Neural cell (in vitro differentiated cells): ENCODE measurements around the gene PSME3IP1. TPM values are rescaled to one million over a fixed set of nuclear protein-coding genes. Genes with fewer than 3 reads are reported as not detected.

Experiments used
- H2AFZ ChIP-seq: fragments of 200-600, 300-800 bp; sonication (generic), shearing (Covaris generic); 2 replicates; pipeline ENCODE4 v1.6.0; 2014; ENCODE audit warnings: low read depth, mild to moderate bottlenecking, antibody characterized with exemption, low read length, moderate library complexity
- H3F3A ChIP-seq: fragments of 200-600 bp; shearing (Covaris generic); 2 replicates; pipeline ENCODE4 v1.6.1; 2016; ENCODE audit warnings: mild to moderate bottlenecking, moderate library complexity, mixed read lengths, antibody characterized with exemption, low read length; ENCODE audit not compliant: insufficient read depth, poor library complexity, severe bottlenecking
- H3K27ac ChIP-seq: fragments of 200-600, 300-800 bp; sonication (generic), shearing (Covaris generic); 2 replicates; pipeline ENCODE4 v1.5.1; 2014; ENCODE audit warnings: mild to moderate bottlenecking, low read length, moderate library complexity
- H3K27me3 ChIP-seq: fragments of 300-800, 200-600 bp; sonication (generic), shearing (Covaris generic); 2 replicates; pipeline ENCODE4 v1.6.0; 2014; ENCODE audit warnings: mild to moderate bottlenecking, low read depth, low read length, moderate library complexity; ENCODE audit not compliant: insufficient read depth
- H3K36me3 ChIP-seq: fragments of 300-800, 200-600 bp; sonication (generic), shearing (Covaris generic); 2 replicates; pipeline ENCODE4 v1.5.1; 2014; ENCODE audit warnings: mild to moderate bottlenecking, antibody characterized with exemption, low read length, moderate library complexity; ENCODE audit not compliant: insufficient read depth
- H3K4me2 ChIP-seq: fragments of 300-800, 200-600 bp; sonication (generic), shearing (Covaris generic); 2 replicates; pipeline ENCODE4 v1.6.0; 2014; ENCODE audit warnings: mild to moderate bottlenecking, low read length
- H3K4me3 ChIP-seq: fragments of 300-800, 200-600 bp; sonication (generic), shearing (Covaris generic); 2 replicates; pipeline ENCODE4 v1.5.1; 2014; ENCODE audit warnings: mild to moderate bottlenecking, low read length, moderate library complexity
- H3K79me2 ChIP-seq: fragments of 200-600 bp; shearing (Covaris generic); replicated peaks from 2 replicates; pipeline ENCODE4 v1.6.0; 2014; ENCODE audit warnings: mild to moderate bottlenecking, low read length, moderate library complexity; ENCODE audit not compliant: insufficient read depth
- H3K9ac ChIP-seq: fragments of 300-800, 200-600 bp; sonication (generic), shearing (Covaris generic); 2 replicates; pipeline ENCODE4 v1.6.1; 2016; ENCODE audit warnings: mild to moderate bottlenecking, low read length, mixed read lengths
- H3K9me2 ChIP-seq: fragments of 200-600 bp; shearing (Covaris generic); 2 replicates; pipeline ENCODE4 v1.6.1; 2016; ENCODE audit warnings: mild to moderate bottlenecking, low read length, mixed read lengths; ENCODE audit not compliant: insufficient read depth
- H3K9me3 ChIP-seq: fragments of 200-600, 300-800 bp; sonication (generic), shearing (Covaris generic); 2 replicates; pipeline ENCODE4 v1.6.1; 2016; ENCODE audit warnings: mild to moderate bottlenecking, mixed run types, low read length, moderate library complexity, mixed read lengths
- H4K20me1 ChIP-seq: fragments of 200-600 bp; shearing (Covaris generic); 2 replicates; pipeline ENCODE4 v1.6.1; 2016; ENCODE audit warnings: mild to moderate bottlenecking, mixed run types; ENCODE audit not compliant: insufficient read depth
- EP300 ChIP-seq: fragments of 450-650 bp; conservative IDR thresholded peaks from 2 replicates; pipeline ENCODE4 v1.6.1; 2014; ENCODE audit warnings: antibody characterized with exemption, mild to moderate bottlenecking, moderate library complexity; ENCODE audit not compliant: poor library complexity, severe bottlenecking
- EZH2 ChIP-seq: fragments of 200-600, 300-800 bp; shearing (Covaris generic), sonication (generic); IDR thresholded peaks from 2 replicates; pipeline ENCODE4 v1.6.1; 2014; ENCODE audit warnings: antibody characterized with exemption, low read length, borderline replicate concordance, mild to moderate bottlenecking; ENCODE audit not compliant: insufficient read depth, poor library complexity, severe bottlenecking
- POLR2AphosphoS5 ChIP-seq: IDR thresholded peaks from 2 replicates; pipeline ENCODE4 v1.6.1; 2012
- RAD21 ChIP-seq: fragments of 450-650 bp; conservative IDR thresholded peaks from 2 replicates; pipeline ENCODE4 v1.6.1; 2014; ENCODE audit warnings: antibody characterized with exemption, mild to moderate bottlenecking, moderate library complexity
- SMC3 ChIP-seq: fragments of 450-650 bp; conservative IDR thresholded peaks from 2 replicates; pipeline ENCODE4 v1.6.1; 2014; ENCODE audit warnings: antibody characterized with exemption, mild to moderate bottlenecking, moderate library complexity; ENCODE audit not compliant: poor library complexity
- TAF1 ChIP-seq: IDR thresholded peaks from 2 replicates; pipeline ENCODE4 v1.6.1; 2012; ENCODE audit warnings: low read depth
- polyA plus RNA-seq: library from polyadenylated mRNA; depleted of rRNA; stranded (reverse); fragments of >200 nt; gene quantifications from 2 replicates; pipeline ENCODE4 v1.2.3, GENCODE V29; 2014
- TF ChIP-seq, protein P1 (sequence below): IDR thresholded peaks from 2 replicates; pipeline ENCODE4 v1.6.1; 2012; ENCODE audit warnings: borderline replicate concordance
- TF ChIP-seq, protein P2 (sequence below): fragments of 450-650 bp; IDR thresholded peaks from 2 replicates; pipeline ENCODE4 v1.5.1; 2014; ENCODE audit warnings: antibody characterized with exemption, mild to moderate bottlenecking, moderate library complexity; ENCODE audit not compliant: poor library complexity, severe bottlenecking

PSME3IP1 gene
- polyA plus RNA-seq, 1 donor from 2014 or later: 167 TPM

DNA sequence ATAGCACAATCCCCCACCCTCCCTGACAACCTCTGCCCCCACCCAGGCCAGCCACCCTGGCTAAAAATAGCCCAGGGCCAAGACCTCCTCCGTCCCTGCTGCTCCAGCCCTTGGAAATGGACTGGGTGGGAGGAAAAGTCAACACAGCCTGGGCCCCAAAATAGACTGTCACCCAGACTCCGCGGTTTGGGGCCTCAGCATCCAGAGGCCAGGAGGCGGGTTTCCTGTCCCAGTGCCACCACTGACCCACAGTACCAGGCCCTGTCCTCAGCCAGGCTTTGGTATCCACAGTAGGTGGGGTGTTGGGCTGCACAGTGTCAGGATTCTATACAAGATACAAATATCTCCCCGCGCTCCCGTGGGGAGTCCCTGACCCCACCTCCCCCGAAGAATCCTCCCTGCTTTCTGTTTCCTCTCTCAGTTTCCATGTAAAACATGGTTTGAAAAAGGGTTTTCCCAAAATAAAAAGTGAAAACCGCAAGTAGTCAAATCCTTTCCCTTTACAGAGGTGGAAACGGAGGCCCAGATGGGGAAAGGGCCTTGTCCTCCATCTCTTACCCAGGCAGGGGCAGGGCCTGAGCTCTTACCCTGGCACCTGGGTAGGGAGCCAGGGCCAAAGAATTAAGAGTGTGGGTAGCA is 73.3 kb downstream of the PSME3IP1 start:
- Histone ChIP-seq H3K27ac (no peak overlapping the region), H2AFZ (no peak overlapping the region)

DNA sequence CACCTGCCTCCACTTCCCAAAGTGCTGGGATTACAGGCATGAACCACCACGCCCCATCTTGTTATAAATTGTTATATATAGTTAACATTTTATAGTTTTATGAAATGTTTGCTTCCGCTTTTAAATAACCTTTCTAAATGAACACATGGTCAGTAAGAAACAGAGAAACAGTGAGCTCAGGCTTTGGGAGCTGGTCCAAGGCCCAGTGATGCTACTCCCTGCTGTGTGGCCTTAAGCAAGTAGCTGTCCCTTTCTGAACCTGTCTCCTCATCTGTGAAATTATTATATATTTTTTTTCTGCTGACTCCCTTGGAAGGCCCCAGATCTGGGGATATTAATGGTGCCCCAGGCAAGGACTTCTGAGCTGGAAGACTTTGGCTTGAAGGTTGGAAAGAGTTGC is 74.4 kb downstream of the PSME3IP1 start:
- no peak for TF ChIP-seq SMC3
- no peak for TF ChIP-seq TAF1
- no peak for TF ChIP-seq EZH2
- TF ChIP-seq, protein P1, sequence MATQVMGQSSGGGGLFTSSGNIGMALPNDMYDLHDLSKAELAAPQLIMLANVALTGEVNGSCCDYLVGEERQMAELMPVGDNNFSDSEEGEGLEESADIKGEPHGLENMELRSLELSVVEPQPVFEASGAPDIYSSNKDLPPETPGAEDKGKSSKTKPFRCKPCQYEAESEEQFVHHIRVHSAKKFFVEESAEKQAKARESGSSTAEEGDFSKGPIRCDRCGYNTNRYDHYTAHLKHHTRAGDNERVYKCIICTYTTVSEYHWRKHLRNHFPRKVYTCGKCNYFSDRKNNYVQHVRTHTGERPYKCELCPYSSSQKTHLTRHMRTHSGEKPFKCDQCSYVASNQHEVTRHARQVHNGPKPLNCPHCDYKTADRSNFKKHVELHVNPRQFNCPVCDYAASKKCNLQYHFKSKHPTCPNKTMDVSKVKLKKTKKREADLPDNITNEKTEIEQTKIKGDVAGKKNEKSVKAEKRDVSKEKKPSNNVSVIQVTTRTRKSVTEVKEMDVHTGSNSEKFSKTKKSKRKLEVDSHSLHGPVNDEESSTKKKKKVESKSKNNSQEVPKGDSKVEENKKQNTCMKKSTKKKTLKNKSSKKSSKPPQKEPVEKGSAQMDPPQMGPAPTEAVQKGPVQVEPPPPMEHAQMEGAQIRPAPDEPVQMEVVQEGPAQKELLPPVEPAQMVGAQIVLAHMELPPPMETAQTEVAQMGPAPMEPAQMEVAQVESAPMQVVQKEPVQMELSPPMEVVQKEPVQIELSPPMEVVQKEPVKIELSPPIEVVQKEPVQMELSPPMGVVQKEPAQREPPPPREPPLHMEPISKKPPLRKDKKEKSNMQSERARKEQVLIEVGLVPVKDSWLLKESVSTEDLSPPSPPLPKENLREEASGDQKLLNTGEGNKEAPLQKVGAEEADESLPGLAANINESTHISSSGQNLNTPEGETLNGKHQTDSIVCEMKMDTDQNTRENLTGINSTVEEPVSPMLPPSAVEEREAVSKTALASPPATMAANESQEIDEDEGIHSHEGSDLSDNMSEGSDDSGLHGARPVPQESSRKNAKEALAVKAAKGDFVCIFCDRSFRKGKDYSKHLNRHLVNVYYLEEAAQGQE: no peak
- TF ChIP-seq POLR2AphosphoS5: no peak
- TF ChIP-seq, protein P2, sequence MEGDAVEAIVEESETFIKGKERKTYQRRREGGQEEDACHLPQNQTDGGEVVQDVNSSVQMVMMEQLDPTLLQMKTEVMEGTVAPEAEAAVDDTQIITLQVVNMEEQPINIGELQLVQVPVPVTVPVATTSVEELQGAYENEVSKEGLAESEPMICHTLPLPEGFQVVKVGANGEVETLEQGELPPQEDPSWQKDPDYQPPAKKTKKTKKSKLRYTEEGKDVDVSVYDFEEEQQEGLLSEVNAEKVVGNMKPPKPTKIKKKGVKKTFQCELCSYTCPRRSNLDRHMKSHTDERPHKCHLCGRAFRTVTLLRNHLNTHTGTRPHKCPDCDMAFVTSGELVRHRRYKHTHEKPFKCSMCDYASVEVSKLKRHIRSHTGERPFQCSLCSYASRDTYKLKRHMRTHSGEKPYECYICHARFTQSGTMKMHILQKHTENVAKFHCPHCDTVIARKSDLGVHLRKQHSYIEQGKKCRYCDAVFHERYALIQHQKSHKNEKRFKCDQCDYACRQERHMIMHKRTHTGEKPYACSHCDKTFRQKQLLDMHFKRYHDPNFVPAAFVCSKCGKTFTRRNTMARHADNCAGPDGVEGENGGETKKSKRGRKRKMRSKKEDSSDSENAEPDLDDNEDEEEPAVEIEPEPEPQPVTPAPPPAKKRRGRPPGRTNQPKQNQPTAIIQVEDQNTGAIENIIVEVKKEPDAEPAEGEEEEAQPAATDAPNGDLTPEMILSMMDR: no peak
- Histone ChIP-seq H3K9me2 (no peaks in the 10 kb centered on the region), H3K27me3 (no peaks in the 10 kb centered on the region), H3K27ac (no peak overlapping the region), H3K4me3 (no peak overlapping the region), H2AFZ (no peak overlapping the region), H3K36me3 (no peaks in the 10 kb centered on the region), H3K4me2 (no peak overlapping the region), H3K79me2 (no peaks in the 10 kb centered on the region), H3K9ac (no peak overlapping the region), H3F3A (no peaks in the 10 kb centered on the region), H4K20me1 (no peaks in the 10 kb centered on the region), H3K9me3 (no peaks in the 10 kb centered on the region)

More for the DNA sequence above, 73.3 kb downstream of the PSME3IP1 start:
- Histone ChIP-seq H3K9me3 (no peaks in the 10 kb centered on the region), H3K27me3 (no peaks in the 10 kb centered on the region), H3K4me2 (no peak overlapping the region), H3F3A (no peaks in the 10 kb centered on the region), H3K36me3 (no peaks in the 10 kb centered on the region), H3K9ac (no peak overlapping the region), H4K20me1 (no peaks in the 10 kb centered on the region), H3K9me2 (no peaks in the 10 kb centered on the region), H3K79me2 (no peaks in the 10 kb centered on the region), H3K4me3 (no peak overlapping the region)
- TF ChIP-seq EP300 (no peak), EZH2 (no peak), SMC3 (no peak), RAD21 (no peak)
- TF ChIP-seq, protein P2: no peak
- TF ChIP-seq, protein P1: no peak
